ENCODE measurements around the gene M1AP.
"Not testable (repeated sequence)": the region's sequence is repeated elsewhere in the genome, so short reads cannot be mapped to it uniquely, and the experiment has no call there.

M1AP gene

GRCh38 chr2:74646834-74647482 is 1.2 kb downstream of the M1AP start:
- no peak for DNase-seq

DNA sequence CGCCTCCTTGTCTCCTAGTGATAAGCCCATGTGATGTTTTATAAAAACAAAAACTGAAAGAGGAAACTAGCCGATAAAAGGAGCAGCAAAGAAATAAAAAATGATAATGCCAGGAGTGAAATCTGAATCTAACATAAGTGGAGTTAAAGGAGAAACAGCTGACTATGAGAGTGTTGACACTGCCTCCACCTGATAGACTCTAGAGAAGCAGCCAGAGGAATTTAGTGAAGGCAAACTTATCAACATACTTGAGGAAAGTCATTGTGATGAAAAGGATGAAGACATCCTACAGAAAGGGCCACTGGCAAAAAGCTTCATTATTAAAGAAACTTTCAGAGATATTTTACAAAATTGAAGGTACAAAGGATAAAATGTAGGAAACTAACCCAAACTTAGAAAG is 1.9 kb downstream of the M1AP start:
- DNase-seq = no peak

DNA sequence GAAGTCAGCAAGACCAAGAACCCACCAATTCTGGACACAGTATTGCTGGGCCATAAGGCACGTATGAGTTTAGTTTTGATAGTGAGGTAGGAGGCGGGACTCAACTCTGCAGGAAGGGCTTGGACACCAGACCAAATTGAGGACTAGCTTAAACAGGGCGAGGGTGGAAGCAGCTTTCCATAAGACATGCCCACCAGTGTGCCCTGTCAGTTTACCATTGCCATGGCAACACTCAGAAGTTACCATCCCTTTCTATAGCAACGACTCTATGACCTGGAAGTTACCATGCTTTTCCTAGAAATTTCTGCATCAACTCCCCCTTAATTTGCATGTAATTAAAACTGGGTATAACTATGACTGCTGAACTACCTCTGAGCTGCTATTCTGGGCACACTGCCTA is 2.8 kb downstream of the M1AP start:
- DNase-seq = no peak

DNA sequence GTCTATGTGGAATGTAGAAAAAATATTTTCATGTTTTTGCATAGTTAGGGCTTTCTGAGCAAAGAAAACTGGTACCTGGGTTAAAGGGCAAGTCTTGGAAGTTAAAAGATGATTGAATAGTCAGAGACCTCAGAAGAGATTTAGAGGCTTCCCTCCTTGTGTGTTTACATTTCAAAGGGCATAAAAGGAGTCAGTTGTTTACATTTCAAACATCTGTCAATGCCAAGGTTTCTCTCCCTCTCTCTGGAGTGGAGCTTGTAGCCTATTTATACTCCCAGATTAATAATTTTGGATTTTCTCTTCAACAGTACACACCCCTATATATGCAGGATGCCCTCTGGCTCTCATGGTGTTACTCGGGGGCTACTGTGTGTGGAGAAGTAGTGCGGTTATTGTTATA is 8.6 kb downstream of the M1AP start:
- DNase-seq = no peak

- DNase-seq = no peak
Observed at GRCh38 chr2:74632939-74633312, 15.2 kb downstream of the M1AP start.

DNA sequence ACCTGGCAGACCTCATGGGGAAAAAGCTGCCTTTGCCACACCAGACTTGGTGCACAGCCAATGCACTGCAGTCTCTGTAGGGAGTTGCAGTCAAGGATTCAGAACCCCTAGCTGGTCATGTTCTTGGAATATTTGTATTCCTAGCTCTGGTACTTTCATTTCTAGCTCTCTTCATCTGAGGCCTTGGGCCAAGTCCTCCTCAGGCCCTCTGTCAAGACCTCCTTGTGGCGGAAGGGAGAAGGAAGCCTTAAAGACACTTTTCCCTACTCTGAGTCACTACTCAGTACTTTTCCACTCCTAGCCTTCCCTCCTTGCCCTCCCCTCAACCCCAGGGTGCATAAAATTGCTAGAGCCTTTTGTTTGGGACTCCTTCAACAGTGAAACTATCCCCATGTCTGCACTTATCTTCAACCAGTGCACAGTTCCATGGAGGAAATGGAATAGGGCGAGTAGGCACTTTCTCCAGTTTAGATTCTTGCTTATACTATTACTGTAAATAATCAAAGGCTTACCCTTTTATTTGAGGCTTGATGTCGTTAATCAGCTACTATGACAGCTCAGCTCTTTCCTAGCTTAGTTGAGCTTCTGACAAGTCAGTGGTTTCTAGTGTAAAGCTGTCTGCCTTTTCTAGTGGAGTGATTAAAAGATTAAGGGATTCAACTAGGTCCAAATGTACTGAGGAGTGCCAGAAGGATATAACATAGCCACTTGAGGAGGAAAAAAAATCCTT is 15.8 kb downstream of the M1AP start:
- no peak for DNase-seq

DNA sequence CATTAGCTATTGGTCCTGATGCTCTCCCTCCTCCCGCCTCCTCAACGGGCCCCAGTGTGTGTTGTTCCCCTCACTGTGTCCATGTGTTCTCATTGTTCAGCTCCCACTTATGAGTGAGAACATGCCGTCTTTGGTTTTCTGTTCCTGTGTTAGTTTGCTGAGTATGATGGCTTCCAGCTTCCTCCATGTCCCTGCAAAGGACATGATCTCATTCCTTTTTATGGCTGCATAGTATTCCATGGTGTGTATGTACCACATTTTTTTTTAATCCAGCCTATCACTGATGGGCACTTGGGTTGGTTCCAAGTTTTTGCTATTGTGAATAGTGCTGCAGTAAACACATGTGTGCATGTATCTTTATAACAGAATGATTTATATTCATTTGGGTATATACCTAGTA is 17.7 kb downstream of the M1AP start:
- not testable (repeated sequence) for DNase-seq

DNA sequence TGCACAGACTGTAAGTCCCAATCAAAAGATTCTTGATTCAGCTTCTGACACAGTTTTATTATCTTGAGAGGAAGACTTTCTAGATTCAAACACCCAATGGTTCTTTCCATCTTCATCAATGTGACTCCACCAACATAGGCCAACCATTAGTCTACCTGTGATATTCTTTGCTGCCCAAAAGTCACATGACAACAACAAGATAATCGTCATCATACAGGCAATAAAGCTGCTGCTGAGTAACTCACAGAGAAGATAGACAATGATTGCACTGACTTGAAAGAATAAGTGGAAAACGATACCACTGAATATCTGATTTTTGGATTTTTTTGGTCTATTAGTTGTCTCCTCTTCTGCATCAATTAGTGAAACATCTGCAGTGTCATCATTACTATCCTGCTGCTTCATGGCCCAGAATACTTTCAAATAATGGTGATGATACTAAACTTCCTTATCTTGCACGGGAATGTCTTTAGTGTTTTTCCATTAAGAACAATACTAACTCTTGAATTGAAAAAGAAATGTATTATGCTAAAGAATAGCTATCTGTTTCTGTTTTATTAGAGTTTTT is 19.5 kb downstream of the M1AP start:
- DNase-seq = no peak

DNA sequence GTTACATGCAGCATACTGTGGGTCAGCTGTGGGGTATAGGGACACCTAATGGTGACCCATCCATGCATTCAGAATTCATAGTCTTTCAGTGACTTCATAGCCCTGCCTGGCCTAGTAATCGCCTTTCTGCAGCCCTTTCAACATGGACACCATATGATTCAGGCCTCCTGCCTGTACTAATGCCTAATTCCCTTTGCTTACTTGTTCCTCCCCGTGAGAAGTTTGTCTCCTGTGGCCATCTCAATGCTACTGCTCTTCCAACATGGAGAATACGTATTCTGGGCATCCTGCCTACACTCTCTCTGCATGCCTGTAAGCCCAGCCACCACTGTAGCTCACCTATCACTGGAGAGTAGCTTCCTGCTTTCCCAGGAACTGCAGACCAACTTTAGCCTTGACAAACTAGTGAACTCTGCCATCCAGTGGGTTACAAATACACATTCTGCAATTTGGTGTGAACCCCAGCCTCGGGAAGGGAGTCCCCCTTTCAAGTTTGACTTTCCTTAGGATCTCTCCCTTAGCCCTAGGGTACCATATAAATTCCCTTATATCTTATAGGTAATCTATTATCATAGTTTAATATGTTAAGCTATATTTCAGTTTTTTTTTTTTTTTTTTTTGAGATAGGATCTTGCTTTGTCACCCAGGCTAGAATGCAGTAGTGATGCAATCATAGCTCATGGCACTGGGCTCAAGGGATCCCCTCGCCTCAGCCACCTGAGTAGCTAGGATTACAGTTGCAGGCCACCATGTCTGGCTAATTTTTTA is 22.3 kb downstream of the M1AP start:
- DNase-seq = no peak

GRCh38 chr2:74620671-74621070 is 27.5 kb downstream of the M1AP start:
- DNase-seq = no peak

GRCh38 chr2:74619651-74620297 is 28.4 kb downstream of the M1AP start:
- DNase-seq = no peak

GRCh38 chr2:74618410-74619083 is 29.6 kb downstream of the M1AP start:
- DNase-seq = no peak

DNA sequence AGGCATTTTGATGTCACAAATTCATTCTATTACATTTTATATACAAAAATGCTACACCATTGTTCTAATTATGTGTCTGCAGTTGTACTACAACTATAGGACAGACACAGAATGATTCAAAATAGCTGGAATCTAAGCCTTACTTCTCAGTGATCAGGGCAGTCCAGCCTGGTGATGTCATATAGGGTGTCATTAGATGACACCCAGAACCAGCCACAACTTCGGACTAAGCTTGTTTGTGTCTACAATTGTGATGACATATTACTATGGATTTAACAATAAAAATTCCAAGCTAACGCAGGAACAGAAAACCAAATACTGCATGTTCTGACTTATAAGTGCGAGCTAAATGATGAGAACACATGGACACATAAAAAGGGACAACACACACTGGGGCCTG is 31.0 kb downstream of the M1AP start:
- no peak for DNase-seq

DNA sequence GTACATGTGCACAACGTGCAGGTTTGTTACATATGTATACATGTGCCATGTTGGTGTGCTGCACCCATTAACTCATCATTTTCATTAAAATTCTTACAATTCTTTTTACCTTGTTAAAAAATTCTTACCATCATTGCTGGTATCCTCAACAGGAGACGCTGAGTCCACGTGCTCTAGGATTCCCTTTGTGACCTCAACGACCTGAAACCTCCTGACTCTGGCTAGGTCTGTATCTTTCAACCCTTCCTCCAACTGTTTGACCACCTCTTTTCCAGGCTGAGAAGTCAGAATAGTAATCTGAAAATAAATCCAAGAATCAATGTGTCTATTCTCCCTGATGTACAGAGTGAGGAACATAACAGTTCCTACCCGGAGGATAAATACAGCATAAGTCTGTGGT is 41.2 kb downstream of the M1AP start:
- DNase-seq = no peak

DNA sequence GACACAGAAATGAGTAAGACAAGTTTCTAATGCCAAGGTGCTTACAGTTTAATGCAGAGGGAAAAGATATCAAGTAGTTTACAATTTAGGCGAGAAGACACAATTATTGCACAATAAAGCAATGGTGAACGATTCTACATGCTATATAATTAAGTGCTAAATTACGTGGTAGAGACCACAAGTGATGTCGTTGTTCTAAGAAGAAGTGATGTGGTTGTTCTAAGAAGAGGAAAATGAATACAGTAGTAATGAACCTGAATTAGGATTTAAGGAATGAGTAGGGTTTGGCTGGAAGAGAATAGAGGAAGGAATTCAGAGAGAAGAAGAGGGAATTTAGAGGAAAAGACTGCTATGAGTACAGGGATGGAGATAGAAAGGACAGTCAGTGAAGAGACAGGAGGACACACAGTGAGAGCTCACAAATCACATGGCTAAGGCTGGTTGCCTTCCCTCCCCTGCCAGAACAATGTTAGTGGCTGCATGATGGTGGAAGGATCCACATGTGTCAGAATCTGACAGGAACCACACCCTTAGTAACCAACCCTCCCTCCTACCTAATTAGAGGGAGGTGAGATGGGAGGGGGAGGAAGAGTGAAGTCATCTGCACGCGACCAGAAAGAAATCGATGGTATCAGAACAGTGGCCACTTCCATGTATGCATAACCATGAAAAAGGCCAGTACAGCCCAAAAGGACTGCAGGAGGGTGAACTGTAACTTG is 44.7 kb downstream of the M1AP start:
- DNase-seq = no peak

GRCh38 chr2:74602586-74603281 is 45.4 kb downstream of the M1AP start:
- DNase-seq = no peak

- no peak for DNase-seq
Observed at GRCh38 chr2:74599676-74600075, 48.5 kb downstream of the M1AP start.

GRCh38 chr2:74597410-74597809 is 50.7 kb downstream of the M1AP start:
- no peak for DNase-seq

DNA sequence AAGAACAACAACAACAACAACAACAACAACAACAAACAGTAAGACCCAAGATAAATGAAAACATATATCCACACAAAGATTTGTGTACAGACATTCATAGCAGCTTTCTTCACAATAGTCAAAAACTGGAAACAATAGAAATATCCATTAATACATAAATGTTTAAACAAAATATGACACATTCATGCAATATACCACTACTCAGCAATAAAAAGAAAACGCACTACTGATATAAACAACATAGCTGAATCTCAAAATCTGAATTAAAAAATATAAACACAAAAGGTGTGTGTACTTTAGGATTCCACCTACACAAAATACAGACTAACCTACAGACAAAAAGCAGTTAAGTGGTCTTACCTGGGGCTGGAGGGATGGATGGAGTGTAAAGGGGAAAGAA is 51.5 kb downstream of the M1AP start:
- DNase-seq = no peak

GRCh38 chr2:74593826-74594772 is 54.0 kb downstream of the M1AP start:
- DNase-seq = no peak

Measured in RPMI8226 (cell line).